SIG-M5 (cell line): ENCODE results near the gene STARD10.
"Not testable (repeated sequence)": the region's sequence is repeated elsewhere in the genome, so short reads cannot be mapped to it uniquely, and the experiment has no call there.

ENCODE experiments used
- DNase-seq: peaks from one replicate; lab custom pipeline; 2025; lab: John Stamatoyannopoulos, UW

The STARD10 gene

DNA sequence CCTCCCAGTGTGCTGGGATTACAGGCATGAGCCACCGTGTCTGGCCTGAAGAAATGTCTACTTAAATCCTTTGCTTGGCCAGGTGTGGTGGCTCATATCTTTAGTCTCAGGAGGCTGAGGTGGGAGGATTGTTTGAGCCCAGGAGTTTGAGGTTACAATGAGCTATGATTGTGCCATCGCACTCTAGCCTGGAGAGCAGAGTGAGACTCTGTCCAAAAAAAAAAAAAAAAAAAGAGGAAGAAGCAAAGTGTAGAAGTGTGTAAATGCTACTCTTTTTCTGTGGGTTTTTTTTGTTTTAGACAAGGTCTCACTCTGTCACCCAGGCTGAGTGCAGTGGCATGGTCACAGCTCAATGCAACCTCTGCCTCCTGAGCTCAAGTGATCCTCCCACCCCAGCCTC, 13.9 kb upstream of the STARD10 start:
- DNase-seq = peak; percentile 46

DNA sequence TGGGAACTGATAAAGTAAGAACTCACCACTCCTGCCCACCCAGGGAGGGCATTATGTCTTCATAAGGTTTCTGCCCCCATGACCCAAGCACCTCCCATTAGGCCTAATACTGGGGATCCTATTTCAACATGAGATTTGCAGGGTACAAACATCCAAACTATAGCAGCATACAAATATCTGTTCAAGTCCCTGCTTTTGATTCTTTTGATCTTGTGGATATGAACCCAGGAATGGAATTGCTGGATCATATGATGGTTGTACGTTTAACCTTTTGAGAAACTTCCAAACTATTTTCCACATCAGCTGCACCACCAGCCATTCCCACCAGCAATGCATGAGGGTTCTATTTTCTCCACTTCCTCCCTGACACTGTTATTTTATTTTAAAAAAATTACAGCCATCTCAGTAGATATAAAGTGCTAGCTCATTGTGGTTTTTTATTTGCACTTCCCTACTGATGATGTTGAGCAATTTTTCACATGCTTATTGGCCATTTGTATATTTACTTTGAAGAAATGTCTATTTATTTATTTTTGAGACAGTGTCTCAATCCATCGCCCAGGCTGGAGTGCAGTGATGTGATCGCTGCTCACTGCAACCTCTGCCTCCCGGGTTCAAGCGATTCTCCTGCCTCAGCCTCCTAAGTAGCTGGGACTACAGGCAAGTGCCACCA, 13.3 kb upstream of the STARD10 start:
- peak; percentile 83 for DNase-seq

DNA sequence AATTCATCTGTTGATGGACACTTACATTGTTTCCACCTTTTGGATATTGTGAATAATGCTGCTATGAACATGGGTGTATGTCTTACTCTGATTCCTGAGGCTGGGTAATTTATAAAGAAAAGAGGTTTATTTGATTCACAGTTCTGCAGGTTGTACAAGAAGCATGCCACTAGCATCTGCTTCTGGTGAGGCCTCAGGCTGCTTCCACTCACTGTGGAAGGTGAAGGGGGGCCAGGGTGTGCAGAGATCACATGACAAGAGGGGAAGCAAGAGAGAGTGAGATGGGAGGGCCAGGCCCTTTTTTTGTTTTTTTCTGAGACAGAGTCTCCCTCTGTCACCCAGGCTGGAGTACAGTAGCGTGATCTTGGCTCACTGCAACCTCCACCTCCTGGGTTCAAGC, 12.5 kb upstream of the STARD10 start:
- DNase-seq = not testable (repeated sequence)

DNA sequence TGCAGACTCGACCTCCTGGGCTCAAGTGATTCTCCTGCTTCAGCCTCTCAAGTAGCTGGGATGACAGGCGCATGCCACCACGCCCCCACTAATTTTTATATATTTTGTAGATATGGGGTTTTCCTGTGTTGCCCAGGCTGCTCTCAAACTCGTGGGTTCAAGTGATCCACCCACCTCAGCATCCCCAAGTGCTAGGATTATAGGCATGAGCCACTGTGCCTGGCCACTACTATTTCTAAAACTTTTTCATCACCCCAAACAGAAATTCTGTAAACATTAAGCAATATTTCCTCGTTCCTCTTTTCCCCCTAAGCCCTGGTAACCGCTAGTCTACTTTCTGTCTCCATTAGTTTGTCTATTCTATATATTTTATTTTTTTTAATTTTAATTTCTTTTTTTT, 11.4 kb upstream of the STARD10 start:
- DNase-seq = peak; percentile 26

DNA sequence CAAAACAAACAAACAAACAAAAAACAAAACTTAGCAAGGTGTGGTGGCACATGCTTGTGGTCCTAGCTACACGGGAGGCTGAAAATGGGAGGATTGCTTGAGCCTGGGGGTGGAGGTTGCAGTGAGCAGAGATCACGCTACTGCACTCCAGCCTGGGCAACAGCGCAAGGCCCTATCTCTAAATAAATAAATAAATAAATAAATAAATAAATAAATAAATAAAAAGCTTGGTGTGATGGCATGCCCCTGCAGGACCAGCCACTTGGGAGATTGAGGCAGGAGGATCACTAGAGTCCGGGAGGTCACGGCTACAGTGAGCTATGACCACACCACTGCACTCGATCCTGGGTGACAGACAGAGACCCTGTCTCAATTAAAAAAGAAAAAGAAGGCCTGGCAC, 9.0 kb upstream of the STARD10 start:
- no peak for DNase-seq

DNA sequence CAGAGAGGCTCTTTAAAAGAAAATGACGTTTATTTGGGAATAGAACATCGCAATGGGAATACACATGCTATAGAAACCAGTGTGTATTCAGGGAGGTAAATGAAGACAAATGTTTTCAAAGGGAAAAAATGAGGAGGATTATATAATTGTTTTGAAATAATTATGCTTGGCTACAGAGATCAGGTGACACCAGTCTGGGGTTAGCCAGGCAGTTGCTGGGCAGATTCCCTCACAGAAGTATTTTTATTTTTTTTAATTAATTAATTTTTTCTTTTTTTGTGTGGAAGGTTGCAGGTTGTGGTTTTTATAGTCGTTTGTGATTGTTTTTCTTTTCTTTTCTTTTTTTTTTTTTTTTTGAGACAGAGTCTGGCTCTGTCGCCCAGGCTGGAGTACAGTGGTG, 5.6 kb upstream of the STARD10 start:
- no peak for DNase-seq

DNA sequence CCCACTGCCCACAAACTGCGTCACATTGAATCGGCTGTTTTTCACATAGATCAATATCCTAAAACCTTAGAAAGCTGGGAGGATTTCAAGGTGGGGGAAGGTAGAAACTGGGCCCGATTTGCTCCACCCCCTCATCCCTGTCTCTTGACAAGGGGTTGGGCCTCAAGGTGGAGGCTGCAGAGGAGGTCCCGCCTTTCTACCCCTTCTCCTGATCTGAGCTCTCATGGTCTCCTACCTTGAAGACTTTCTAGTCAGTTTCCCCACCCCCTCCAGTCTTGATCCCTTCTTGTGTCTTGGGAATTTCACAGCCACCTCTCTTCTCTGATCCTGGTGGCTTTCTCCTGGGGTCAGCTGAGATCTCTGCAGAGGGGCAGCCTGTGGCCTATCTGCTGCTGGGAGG, 4.5 kb upstream of the STARD10 start:
- DNase-seq = no peak

DNA sequence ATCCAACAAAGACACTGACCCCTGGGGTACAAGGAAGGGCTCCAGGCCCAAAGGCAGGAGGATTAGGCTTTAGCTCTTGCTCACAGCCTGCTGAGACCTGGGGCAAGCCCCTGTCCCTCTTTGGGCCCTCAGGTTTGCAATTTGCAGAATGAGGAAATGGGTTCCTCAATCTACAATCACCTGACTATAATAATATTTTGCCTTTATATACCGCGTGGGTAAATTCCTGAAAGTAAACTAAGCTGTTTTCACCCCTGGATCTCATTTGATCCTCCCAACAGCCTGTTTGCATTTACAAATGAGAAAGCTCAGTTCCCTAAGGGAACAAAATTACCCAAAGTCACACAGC, 797 bp downstream of the STARD10 start:
- no peak for DNase-seq

DNA sequence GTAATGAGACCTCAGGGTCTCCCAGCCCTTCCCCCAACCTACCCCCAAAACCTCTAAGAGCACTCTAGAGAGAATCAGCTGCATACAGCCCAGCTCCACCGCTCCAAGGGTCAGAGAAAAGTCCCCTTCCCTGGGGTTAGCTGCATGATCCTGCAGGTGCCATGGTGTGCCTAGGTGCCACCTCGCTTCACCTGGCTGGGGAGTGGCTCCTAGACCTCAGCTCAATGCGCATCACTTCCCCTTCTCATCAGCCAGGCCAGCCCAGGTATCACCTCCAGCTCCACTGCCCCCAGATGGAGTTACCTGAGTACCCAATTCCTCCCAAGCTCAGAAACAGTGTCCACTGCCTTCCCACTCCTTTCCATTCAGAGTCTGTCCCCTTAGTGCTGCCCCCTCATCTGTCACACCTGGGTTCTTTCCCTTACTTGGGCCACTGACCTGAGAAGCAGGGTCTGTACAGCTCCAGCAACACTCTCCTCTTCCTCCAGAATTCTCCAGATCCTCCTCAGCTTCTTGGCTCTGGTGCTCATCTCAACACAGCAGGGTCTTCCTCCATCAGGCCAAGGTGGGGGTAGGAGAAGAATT, 1.3 kb downstream of the STARD10 start:
- DNase-seq = no peak

DNA sequence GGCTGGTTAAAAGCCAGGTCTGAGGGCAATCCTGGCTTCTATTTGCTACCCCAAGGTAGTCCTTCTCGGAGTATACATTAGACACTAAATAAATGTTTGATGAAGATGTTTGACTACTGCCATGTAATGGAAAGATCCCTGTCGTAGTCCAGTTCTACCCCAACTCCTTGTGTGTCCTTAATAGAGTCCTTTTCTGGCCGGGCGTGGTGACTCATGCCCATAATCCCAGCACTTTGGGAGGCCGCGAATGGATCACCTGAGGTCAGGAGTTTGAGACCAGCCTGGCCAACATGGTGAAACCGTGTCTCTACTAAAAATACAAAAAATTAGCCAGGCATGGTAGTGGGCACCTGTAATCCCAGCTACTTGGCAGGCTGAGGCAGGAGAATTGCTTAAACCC, 2.6 kb downstream of the STARD10 start:
- not testable (repeated sequence) for DNase-seq

DNA sequence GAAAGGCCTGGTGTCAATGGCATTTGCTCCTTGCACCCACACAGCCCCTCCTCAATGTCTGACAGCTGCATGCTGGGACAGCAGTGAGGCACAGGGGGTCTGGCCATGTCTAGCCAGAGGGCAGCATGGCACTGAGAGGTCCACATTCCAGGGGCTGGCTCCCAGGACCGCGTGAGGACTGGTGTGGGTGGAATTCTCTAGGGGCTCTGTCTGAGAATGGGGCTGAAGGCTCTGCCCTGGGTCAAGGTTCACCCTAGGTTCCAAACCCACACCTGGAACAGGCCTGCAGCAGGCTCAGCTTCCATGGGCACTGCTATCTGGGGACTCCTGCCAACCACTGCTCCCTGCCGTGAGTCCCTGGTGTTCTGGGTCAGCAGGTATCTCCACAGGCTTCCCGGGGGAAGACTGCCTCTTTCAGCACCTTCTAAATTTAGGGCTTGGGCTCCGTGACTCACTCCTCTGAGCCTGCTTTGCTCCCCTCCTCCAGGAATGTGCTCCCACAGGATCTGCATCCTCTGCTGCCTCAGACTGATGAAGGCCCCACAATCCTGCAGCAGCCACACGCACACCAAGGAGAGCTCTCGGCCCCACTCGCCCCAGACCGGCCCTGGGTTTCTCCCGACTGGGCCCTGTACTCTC, 4.2 kb downstream of the STARD10 start:
- no peak for DNase-seq

DNA sequence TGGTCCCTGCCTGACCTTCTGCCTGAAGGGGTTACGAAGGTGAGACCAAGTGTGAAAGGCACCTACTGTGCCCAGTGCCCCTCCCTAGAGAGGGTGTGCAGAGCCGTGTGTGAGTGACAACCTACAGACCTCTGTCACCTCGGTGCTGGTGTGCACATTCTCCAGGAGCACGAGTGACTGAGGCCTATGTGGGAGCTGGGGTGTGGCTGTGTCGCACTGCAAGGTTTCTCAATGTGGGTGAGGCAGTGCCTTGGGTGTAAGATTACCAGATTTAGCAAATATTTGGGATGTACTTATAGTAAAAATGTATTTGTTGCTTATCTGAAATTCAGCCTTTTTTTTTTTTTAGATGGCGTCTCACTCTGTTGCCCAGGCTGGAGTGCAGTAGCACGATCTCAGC, 5.6 kb downstream of the STARD10 start:
- DNase-seq = no peak

DNA sequence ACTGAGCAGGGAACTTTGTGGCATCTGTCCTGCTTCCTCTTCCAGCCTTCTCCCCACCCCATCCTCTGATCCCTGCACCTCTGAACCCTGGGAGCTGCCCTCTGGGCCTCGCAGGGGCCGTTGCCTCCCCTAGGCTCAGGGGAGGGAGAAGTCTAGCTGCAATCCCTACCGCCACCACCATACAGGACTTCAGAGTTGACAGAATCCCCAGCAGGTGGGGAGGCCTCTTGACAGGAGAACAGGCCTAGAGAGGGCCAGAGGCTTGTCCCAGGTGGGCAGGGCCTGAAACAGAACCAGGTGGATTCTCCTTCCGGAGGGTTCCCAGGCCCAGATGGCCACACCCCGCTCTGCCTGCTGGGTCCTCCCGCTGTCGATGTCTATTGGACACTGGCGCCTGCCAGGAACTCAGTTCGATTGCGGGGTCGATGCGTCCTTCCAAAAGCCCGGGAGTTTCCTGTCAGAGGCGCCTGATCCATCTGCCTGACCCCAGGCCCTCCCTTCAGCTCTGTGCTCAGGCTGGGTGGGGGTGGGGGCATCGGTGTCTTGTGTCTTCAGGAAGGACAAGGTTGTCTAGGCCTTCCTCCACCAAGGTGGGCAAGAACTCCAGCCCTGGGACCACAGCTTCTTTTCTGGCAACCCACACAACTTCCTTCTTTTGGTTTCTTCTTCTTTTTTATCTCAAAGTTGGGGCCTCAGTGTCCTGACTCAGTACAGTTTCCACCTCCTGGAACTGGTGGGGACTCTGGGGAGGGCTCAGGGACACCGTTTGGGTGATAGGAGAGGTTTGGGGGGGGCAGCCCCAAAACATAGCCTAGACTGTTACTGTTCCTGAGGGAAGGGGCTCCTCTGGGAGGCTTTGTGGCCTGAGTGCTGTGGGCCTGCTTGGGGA, 6.4 kb downstream of the STARD10 start:
- DNase-seq = no peak

DNA sequence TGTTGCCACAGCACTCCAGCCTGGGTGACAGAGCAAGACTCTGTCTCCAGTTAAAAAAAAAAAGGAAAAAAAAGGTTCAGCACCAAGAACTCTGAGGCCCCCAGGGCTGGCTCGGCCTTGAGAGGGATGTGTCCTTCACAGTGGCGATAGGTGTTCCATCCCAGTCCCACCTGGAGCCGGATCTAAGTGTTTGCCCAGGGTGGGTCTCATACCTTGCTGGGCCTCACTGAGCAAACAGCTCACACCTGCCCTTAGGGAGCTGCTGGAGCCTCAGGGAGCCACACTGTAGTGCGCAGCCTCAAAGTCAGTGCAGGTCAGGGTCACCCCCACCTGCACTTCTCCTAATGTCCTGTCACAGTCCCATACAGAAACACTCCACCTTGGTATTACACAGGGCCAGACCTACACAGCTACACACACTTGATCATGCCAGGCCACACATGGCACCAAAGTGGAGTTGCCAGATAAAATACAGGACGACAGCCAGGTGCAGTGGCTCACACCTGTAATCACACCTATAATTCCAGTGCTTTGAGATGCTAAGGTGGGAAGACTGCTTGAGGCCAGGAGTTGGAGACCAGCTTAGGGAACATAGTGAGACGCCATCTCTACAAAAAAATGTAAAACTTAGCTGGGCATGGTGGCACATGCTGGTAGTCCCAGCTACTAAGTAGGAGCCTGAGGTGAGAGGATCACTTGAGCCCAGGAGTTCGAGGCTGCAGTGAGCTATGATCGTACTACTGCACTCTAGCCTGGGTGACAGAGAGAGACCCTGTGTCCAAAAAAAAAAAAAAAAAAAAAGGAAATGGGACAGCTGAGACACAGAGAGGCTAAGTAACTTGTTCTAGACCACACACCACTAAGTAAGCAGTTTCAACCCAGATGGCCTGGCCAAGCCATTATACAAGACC, 7.3 kb downstream of the STARD10 start:
- no peak for DNase-seq

DNA sequence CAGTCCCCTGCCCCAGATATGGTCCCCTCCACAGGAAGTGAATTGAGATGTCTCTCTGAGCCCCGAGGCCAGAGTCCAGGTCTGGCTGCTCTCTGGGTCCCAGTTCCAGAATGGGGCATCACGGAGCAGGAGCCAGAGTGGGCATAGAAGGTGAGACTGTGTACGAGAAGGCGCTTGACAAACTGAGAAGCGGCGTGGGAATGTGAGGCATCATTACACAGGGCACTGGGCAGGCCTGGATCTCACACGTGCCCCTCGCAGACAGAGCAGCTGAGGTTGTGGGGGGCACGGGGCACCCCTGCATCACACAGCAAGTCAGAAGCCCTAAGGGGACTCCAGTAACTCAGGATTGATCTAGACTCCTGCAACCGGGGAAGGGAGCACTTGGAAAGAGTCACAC, 9.2 kb downstream of the STARD10 start:
- no peak for DNase-seq

DNA sequence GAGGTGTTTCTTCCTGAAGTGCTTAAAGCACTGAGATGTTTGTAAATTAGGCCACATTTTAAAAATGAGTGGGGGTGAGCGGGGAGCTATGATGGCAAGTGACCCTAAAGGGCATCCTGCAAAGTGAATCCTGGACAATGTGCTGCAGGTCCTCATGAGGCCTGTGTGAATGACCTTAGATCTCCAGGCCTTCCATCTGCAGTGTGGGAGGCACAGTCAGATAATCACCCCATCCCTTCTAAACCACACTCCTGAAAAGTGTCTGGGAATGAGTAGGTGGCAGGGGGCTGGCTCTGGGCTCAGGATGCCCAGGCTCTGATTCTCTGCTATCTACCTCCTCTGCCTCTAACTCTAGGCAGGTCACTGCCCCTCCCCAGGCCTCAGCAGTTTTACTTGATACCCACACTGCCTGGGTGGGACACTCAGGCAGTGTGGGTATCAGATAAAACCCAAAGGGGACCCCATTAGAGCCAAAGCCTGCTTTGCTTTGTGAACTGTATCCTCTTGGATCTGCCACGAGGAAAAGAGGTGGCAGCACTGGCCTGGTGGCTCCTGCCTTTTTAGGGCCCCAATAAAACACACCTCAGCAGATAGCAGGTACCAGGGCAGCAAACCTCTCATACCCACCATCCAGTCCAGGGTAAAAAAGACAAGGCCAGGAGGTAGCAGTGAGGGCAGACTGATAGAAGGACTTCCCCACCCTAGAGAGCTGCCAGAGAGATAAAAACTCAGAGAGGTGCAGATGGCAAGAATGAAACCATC, 10.5 kb downstream of the STARD10 start:
- DNase-seq = no peak

DNA sequence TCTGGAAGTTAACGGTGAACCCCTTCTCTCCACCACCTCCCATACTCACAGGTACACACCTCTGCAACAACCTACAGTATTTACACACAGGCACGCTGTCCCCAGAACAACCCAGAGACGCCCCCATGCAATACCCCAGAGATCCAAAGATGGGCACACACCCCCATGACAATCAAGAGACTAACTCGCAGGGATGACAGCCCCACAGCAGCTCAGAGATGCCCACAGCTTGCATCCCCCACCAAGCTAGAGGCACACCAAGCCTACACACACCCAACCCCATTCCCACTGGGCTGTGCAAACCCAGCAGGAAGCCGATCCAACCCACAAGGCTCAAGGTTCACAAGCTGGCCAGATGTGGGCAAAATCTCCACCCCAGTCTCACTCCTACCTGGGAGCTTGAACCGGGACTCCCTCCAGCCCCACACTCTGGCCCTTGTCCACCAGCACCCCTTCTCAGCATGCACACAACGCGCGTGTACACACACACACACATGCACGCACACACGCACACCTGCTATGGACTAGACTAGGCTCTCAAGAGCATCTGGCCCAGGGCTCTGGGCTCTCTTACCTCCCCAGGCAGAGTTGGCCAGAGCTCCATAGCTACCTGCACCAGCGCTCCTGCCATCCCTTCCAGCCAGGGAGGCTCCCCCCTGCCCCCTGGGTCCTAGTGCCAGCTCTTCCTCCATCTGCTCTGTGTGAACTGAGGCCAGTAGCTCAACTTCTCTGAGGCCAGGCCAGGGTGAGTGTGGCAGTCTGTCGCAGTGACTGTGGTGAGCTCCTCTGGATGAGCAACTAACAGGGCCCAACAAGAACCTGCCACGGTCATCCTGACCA, 11.5 kb downstream of the STARD10 start:
- no peak for DNase-seq

DNA sequence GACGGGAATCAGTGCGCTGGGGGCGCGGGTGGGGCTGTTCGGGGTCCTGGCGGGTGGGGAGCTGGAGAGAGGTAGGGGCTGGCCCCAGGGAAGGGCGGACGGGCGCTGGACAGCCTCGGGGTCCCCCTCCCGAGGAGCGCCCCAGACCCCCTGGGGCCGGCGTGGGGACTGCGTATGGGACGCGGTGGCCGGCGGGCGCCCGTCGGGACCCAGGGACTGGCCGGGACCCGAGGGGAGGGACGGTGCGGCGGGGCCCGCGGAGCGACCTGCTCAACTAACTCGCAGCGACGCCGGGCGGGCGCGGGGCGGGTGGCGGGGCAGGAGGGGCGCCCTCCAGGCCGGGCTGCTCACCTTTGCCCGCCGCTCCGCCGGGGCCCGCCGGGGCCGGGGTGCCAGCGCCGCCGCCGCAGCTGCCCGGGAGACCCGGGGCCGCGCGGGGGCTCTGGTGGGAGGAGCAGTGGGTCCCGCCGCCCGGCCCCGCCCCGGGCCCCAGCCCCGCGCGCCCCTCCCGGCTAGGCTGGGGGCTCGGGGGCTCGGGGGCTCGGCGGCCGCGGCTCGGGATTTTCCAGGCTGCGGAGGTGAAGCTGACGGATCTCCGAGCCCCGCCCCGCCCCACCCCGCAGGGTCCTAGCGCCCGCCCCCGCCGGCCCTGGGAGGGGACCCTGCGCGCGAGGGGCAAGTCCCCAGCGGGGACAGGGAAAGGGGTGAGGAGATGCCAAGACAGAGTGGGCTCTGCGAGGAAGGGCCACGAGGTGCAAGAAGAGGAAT, 12.3 kb downstream of the STARD10 start:
- no peak for DNase-seq

DNA sequence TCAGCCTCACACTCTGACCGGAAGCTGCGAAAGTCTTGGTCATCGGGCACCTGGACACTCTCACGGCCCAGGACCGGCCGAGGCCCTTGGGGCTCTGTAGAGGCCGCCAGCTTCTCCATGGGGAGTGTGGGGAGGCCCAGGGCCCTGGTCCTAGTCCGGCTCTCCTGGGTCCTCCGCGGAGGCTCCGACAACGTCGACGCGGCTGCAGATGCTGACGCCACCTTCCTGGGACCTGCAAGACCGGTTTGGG, 12.9 kb downstream of the STARD10 start:
- no peak for DNase-seq
